Gastrocnemius medialis (tissue), 4 donors: ENCODE results near the gene ZNF578.
"Not testable (repeated sequence)": the region's sequence is repeated elsewhere in the genome, so short reads cannot be mapped to it uniquely, and the experiment has no call there.

ENCODE experiments used
- POLR2A ChIP-seq, 2 donors: fragments of 450-650 bp; IDR thresholded peaks; one replicate each; pipeline ENCODE4 v1.6.1; 2017; ENCODE audit warnings: antibody characterized with exemption in 2 of 2, mild to moderate bottlenecking in 2 of 2, moderate library complexity in 2 of 2
- TF ChIP-seq, protein P1 (sequence below), 5 experiments: fragments of 450-650 bp in 3 of 5; fragments of 200-600 bp in 2 of 5; sonication (generic) in 2 of 5; IDR thresholded peaks in 4 of 5; conservative IDR thresholded peaks in 1 of 5; 1 replicate in 4 of 5; 2 replicates in 1 of 5; pipeline ENCODE4 v1.5.1; 2016 to 2019; ENCODE audit warnings: antibody characterized with exemption in 5 of 5, mild to moderate bottlenecking in 3 of 5, moderate library complexity in 3 of 5

DNA sequence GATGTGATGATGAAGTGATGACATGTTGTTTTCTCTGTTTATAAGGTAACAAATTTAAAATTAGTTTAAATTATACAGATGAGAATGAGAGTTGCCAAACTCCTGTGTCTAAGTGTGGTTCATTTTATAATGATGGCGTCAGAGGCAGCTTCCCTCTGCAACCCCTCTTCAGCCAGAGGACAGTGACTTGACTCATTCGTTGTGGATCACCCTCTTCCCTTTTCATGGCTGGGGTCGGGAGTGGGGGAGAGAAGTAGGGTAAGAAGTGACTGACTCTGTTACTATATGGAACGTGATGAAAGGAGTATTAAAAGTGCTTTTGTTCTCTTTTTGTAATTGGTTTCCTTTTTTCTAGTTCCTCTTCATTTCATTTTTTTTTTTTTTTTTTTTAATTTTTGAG is 85.5 kb downstream of the ZNF578 start:
- not testable (repeated sequence) for TF ChIP-seq POLR2A (IDR thresholded peaks at IDR 0.05)
- TF ChIP-seq, protein P1, sequence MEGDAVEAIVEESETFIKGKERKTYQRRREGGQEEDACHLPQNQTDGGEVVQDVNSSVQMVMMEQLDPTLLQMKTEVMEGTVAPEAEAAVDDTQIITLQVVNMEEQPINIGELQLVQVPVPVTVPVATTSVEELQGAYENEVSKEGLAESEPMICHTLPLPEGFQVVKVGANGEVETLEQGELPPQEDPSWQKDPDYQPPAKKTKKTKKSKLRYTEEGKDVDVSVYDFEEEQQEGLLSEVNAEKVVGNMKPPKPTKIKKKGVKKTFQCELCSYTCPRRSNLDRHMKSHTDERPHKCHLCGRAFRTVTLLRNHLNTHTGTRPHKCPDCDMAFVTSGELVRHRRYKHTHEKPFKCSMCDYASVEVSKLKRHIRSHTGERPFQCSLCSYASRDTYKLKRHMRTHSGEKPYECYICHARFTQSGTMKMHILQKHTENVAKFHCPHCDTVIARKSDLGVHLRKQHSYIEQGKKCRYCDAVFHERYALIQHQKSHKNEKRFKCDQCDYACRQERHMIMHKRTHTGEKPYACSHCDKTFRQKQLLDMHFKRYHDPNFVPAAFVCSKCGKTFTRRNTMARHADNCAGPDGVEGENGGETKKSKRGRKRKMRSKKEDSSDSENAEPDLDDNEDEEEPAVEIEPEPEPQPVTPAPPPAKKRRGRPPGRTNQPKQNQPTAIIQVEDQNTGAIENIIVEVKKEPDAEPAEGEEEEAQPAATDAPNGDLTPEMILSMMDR (IDR thresholded peaks at IDR 0.05 in 4 of 5, conservative IDR thresholded peaks at IDR 0.05 in 1 of 5), result not testable (repeated sequence)
